ENCODE measurements around the gene VPS4A. TPM values are rescaled to one million over a fixed set of nuclear protein-coding genes. Genes with fewer than 3 reads are reported as not detected.

The VPS4A gene
- total RNA-seq, 2 donors from 2014 or later = 44.8 to 46.1 TPM

DNA sequence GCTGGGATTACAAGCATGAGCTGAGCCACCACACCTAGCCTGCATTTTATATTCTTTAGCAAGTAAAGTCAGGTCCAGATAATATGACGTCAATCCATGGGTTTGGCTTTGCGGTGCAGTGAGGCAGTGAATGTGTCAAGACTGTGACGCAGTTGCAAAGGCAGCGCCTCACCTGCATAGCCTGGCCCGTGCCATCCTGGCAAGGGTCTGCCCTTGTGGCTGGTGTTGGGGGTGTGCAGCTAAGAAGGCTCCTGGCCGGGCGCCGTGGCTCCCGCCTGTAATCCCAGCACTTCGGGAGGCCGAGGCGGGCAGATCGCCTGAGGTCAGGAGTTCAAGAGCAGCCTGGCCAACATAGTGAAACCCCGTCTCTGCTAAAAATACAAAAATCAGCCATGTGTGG, 12.3 kb downstream of the VPS4A start:
- DNase-seq (ENCODE audit: low spot score) = no peak
- intact Hi-C loops (cut with DNase I) = no loop called here
- Histone ChIP-seq H3K4me1 (replicated peaks) (peaks cover 3% of the 10 kb centered on the region), H3K4me3 (no peak overlapping the region), H3K36me3 (peaks cover 29 to 41% of the 10 kb centered on the region in 2 donors), H3K27me3 (replicated peaks; ENCODE audit: insufficient read depth) (no peaks in the 10 kb centered on the region), H3K27ac (no peak overlapping the region), H3K9me3 (no peaks in the 10 kb centered on the region)
- 90% methylated on average over 14 of the region's 14 CpGs for WGBS
- TF ChIP-seq POLR2A (IDR thresholded peaks at IDR 0.05) = no peak
- TF ChIP-seq, protein P1, sequence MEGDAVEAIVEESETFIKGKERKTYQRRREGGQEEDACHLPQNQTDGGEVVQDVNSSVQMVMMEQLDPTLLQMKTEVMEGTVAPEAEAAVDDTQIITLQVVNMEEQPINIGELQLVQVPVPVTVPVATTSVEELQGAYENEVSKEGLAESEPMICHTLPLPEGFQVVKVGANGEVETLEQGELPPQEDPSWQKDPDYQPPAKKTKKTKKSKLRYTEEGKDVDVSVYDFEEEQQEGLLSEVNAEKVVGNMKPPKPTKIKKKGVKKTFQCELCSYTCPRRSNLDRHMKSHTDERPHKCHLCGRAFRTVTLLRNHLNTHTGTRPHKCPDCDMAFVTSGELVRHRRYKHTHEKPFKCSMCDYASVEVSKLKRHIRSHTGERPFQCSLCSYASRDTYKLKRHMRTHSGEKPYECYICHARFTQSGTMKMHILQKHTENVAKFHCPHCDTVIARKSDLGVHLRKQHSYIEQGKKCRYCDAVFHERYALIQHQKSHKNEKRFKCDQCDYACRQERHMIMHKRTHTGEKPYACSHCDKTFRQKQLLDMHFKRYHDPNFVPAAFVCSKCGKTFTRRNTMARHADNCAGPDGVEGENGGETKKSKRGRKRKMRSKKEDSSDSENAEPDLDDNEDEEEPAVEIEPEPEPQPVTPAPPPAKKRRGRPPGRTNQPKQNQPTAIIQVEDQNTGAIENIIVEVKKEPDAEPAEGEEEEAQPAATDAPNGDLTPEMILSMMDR (IDR thresholded peaks at IDR 0.05) = no peak
- TF ChIP-seq POLR2AphosphoS5 (IDR thresholded peaks at IDR 0.05) = no peak

DNA sequence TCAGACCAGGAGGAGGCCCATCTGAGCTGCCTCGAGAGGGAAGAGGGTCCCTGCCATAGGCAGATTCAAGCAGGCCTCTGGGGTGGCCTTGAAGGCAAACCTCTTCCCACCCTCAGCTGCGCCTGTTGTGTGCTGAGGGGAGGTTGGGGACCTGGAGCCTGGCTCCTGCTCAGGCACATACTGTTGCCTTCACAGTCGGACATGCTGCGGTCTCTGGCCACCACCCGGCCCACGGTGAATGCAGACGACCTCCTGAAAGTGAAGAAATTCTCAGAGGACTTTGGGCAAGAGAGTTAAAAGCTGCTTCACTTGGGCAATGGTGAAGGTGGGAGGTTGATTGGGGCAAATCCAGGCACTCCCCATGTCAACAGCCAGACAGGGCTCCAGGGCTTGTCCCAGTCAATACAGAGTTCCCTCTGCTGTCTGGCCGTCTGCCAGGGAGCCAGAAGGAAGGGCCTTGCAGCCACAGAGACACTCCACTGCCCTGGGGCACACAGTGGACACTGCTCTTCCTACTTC, 12.9 kb downstream of the VPS4A start:
- no peak for TF ChIP-seq POLR2A (IDR thresholded peaks at IDR 0.05)
- no peak for TF ChIP-seq POLR2AphosphoS5 (IDR thresholded peaks at IDR 0.05)
- TF ChIP-seq, protein P1 (IDR thresholded peaks at IDR 0.05) = no peak
- Histone ChIP-seq H3K9me3 (no peaks in the 10 kb centered on the region), H3K36me3 (peaks cover 25 to 34% of the 10 kb centered on the region in 2 donors), H3K27ac (no peak overlapping the region), H3K4me3 (no peak overlapping the region), H3K27me3 (replicated peaks; ENCODE audit: insufficient read depth) (no peaks in the 10 kb centered on the region), H3K4me1 (replicated peaks) (peaks cover 8% of the 10 kb centered on the region)
- WGBS = 70% methylated on average over 7 of the region's 8 CpGs
- intact Hi-C loops (cut with DNase I) = no loop called here
- peak; percentile 37 for DNase-seq (ENCODE audit: low spot score)

DNA sequence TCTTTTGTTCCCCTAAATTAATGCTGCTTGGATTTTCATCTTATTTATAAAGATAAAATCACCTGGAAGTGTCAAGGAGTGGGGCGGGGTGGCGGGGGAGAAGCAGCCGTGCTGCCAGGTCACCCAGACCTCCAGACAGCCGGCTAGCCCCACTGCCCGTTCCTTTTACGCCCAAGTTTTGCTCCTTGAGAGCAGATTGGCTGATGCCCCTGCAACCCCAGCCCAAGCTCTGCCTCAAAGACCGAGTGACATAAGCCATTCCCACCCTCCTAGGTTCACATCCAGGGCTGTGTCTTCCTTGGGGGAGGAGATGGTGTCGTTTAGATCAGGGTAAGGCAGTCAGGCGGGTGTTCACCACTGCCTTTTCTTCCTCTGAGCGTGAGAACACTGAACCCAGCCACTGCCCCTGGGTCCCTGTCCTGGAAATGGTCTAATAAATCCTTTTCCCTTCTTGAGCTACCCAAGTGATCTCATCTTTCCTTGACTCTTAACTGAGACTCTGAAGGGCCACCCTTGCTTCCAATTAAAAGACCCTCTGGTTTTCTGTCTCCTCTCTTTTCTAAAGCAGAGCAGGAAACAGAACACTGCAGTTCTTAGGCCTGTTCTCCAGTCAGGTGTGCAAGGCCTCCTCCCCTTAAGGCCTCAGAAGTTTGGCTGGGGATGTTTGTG, 13.6 kb downstream of the VPS4A start:
- peaks cover 19 to 28% of the 10 kb centered on the region in 2 donors for H3K36me3 ChIP-seq
- 63% methylated on average over 10 of the region's 10 CpGs for WGBS
- DNase-seq (ENCODE audit: low spot score) = no peak
- no peaks in the 10 kb centered on the region for H3K9me3 ChIP-seq
- H3K27ac ChIP-seq = no peak overlapping the region
- H3K4me3 ChIP-seq = no peak overlapping the region
- intact Hi-C loops (cut with DNase I) = no loop called here
- H3K27me3 ChIP-seq (replicated peaks; ENCODE audit: insufficient read depth) = no peaks in the 10 kb centered on the region
- no peak for TF ChIP-seq POLR2A (IDR thresholded peaks at IDR 0.05)
- TF ChIP-seq, protein P1 (IDR thresholded peaks at IDR 0.05) = no peak
- TF ChIP-seq POLR2AphosphoS5 (IDR thresholded peaks at IDR 0.05) = no peak
- H3K4me1 ChIP-seq (replicated peaks) = peaks cover 14% of the 10 kb centered on the region

DNA sequence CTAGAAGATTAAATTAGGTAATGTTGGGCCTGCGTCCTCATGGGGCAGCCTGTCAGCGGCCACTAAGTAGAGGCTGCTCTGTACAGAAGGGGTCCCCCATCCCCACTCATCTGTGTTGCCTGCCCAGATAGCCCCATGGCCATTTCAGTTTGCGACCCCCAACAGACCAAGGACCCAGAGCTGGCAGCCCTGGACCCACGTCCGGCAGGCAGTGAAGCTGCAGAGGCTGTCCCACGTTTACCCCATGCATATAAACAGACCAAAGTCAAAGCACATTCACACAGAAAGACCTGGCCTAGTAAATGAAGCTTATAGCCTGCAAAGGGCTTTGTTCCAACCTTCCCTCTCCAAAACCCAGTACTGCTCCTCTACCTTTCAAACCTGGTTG, 14.6 kb downstream of the VPS4A start:
- DNase-seq (ENCODE audit: low spot score) = no peak

More for the DNA sequence above, 14.6 kb downstream of the VPS4A start:
- Histone ChIP-seq H3K27ac (no peak overlapping the region), H3K4me3 (no peak overlapping the region), H3K36me3 (peaks cover 10 to 18% of the 10 kb centered on the region in 2 donors), H3K27me3 (replicated peaks; ENCODE audit: insufficient read depth) (no peaks in the 10 kb centered on the region), H3K9me3 (no peaks in the 10 kb centered on the region), H3K4me1 (replicated peaks) (peaks cover 14% of the 10 kb centered on the region)
- TF ChIP-seq, protein P1 (IDR thresholded peaks at IDR 0.05) = no peak
- no peak for TF ChIP-seq POLR2A (IDR thresholded peaks at IDR 0.05)
- no peak for TF ChIP-seq POLR2AphosphoS5 (IDR thresholded peaks at IDR 0.05)
- WGBS = 82% methylated on average over 6 of the region's 6 CpGs
- intact Hi-C loops (cut with DNase I) = no loop called here

All from prostate gland (tissue), 2 donors.